ENCODE data around the gene EML6. TPM values are rescaled to one million over a fixed set of nuclear protein-coding genes. Genes with fewer than 3 reads are reported as not detected.
"Not testable (repeated sequence)": the region's sequence is repeated elsewhere in the genome, so short reads cannot be mapped to it uniquely, and the experiment has no call there.

The EML6 gene
- total RNA-seq, 1 experiment from 2014 or later: not detected

DNA sequence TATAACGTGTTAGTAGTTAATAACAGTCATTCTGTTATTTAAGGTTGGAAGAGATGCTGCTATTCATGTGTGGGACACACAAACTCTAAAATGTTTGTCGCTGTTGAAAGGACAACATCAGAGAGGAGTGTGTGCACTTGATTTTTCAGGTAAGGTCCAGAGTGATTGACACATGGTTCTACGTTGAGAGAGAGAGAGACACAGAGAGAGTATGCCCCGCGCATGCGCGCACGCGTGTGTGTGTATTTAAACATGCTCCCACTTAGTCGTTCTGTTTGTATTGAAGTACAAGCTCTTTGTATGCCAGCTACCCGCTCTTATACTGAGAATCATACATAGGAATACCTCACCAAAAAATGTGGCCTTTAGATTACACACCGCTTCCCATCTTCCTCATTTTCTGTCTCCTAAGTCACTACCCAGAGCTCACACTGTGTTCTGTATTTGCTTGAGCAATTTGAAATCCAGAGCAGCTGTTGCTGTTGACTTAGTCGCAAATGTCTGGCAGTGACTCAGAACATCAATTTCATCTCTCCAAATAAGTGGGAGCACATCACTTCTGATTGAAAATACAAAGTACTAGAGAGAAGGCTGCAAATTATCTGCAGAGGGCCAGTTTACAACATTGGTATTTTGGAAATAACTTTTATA is 148.1 kb downstream of the EML6 start:
- DNase-seq: no peak

DNA sequence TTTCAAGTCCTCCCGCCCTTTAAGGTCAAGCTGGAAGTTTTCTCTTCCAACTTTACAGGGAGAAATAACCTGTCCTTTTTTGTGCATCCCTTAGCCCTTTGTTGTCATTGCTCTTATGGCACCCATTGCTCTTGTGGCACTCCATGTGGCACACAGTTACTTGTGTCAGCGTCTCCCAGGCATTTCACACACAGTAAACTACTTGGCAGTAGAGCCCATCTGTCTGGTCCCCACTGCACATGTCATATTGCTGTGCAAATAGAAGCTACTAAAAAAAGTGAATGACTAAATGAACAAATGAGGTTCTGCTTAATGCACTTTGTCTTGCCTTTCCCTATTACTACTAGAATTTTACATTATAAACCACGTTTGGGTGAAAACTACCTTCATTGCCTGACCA is 149.3 kb downstream of the EML6 start:
- Histone ChIP-seq H3K4me3 (no peak overlapping the region), H3K36me3 (no peaks in the 10 kb centered on the region), H3K9me3 (no peaks in the 10 kb centered on the region), H3K27me3 (no peaks in the 10 kb centered on the region)
- DNase-seq: no peak

More for the DNA sequence above, 148.1 kb downstream of the EML6 start:
- H3K36me3 ChIP-seq: no peaks in the 10 kb centered on the region
- H3K4me3 ChIP-seq: no peak overlapping the region
- no peaks in the 10 kb centered on the region for H3K27me3 ChIP-seq
- H3K9me3 ChIP-seq: no peaks in the 10 kb centered on the region

DNA sequence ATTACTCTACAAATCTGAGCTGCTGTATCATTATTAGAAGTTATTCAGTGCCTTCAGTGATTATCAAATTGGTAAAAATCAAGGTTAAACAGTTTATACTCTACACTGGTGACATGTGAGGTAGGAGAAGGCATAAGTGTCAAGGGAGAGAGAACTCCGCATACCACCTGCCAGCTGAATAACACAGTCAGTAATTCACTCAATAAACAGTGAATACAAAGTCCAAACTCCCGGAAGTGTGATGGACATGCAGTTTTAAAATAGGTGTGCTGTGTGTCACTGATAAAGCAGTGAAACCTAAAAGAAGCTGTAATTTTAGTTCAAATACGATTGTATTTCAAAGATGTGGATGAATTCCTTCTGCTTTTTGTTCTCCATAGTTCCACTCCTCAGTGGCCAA is 149.8 kb downstream of the EML6 start:
- not testable (repeated sequence) for H3K4me3 ChIP-seq, H3K9me3 ChIP-seq, H3K27me3 ChIP-seq, DNase-seq, H3K36me3 ChIP-seq

DNA sequence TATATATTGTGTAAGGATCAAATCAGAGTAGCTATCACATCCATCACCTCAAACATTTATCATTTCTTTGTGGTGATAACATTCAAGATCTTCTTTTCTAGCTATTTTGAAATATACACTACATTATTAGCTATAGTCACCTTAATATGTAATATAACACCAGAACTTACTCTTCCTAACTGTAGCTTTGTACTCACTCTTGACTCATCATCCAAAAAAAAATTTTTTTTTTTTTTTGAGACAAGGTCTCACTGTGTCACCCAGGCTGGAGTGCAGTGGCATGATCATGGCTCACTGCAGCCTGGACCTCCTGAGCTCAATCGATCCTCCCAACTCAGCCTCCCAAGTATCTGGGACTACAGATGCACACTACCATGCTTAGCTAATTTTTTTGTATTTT is 153.3 kb downstream of the EML6 start:
- Histone ChIP-seq H3K27me3 (no peaks in the 10 kb centered on the region), H3K36me3 (no peaks in the 10 kb centered on the region), H3K9me3 (no peaks in the 10 kb centered on the region), H3K4me3 (no peak overlapping the region)
- no peak for DNase-seq

DNA sequence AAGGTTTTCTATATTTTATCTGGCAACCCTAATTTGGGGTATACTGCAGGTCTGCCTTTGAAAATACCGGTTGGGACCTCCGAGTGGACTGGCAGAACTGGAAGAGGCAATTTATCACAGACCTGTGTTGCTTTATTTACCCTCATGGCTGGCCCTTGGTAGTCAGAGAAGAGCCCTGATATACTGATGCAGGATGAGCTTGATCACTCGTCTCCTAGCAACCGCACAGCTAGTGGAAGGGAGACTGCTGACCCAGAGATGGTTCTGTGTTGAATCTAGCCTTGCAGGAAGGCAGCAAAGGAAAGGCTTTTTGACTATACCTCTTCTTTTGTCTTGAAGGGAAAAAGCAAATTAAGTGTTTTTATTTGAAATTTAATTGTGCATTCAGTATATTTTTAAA is 154.7 kb downstream of the EML6 start:
- no peaks in the 10 kb centered on the region for H3K27me3 ChIP-seq
- no peaks in the 10 kb centered on the region for H3K9me3 ChIP-seq
- no peaks in the 10 kb centered on the region for H3K36me3 ChIP-seq
- no peak overlapping the region for H3K4me3 ChIP-seq
- no peak for DNase-seq

DNA sequence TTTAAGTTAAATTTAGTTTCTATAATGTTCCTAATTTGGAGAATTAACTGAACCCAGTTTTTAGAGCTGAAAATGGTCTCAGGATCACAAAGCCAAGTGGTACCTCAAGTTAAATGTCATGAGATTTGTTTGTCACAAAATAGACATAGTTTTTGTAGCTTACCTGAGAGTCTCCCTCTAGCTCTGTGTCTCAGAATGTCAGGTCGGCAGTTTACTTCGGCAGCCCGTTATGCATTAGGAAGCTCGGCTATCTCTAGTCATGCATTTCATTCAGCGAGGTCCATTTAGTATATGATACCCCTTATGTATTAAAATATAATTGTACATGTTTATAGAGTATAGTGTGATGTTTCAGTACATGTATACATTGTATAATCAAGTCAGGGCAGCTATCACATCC is 155.6 kb downstream of the EML6 start:
- H3K36me3 ChIP-seq: no peaks in the 10 kb centered on the region
- H3K9me3 ChIP-seq: no peaks in the 10 kb centered on the region
- no peak for DNase-seq
- no peak overlapping the region for H3K4me3 ChIP-seq
- H3K27me3 ChIP-seq: no peaks in the 10 kb centered on the region

DNA sequence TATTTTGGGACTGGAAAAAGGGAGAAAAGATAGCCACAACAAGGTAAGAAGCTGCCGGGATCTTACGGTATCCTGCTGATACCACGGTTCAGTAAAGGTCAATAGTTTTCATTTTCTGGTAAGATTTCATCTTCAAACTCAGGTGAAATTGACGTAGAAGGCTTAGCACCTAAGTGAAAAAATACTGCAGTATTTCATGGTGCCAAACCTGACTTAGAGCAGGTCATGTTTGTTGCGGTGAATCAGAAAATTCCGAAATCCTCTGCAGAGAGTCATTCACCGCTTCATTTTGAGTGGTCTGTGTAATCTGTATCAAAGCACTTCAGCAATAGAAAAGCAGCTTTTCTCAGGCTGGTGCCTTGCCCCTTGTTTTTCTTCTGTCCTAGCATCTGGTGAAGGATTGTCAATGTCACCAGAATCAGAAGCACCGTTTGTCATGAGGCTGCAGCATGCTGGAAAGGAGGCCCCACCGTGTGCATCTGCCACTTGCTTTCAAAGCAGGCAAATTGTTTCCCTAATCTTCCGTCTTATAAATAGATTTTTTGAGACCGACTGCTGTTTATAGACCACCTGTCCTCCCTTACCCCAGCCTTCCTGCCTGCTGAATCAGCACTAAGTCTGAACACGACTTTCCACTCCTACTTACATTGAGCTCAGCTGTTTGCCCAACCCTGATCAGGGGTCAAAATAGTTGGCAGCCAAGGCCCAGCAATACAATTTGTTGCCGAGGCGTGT is 156.3 kb downstream of the EML6 start:
- no peaks in the 10 kb centered on the region for H3K9me3 ChIP-seq

DNA sequence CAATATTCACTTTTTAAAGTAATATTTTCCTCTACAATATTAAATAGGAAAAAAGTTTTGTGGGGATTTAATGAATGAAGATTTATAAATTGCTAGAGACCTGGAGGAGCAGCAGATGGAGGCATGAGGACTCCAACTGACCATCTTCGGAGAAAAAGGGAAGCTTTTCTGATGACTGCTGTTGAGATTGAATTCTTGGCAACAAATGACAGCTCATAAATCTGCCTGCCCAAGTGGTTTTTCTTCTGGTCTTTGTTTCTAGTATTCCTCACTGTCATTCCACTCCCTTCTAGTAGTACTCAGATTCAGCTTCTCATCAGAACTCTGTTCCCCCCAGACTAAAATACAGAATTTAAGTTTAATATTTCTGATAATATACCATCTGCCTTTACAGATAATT is 157.0 kb downstream of the EML6 start:
- no peaks in the 10 kb centered on the region for H3K36me3 ChIP-seq
- H3K27me3 ChIP-seq: no peaks in the 10 kb centered on the region
- no peak for DNase-seq
- no peaks in the 10 kb centered on the region for H3K9me3 ChIP-seq
- no peak overlapping the region for H3K4me3 ChIP-seq

More for the DNA sequence above, 156.3 kb downstream of the EML6 start:
- no peak for DNase-seq
- Histone ChIP-seq H3K36me3 (no peaks in the 10 kb centered on the region), H3K4me3 (no peak overlapping the region), H3K27me3 (no peaks in the 10 kb centered on the region)

DNA sequence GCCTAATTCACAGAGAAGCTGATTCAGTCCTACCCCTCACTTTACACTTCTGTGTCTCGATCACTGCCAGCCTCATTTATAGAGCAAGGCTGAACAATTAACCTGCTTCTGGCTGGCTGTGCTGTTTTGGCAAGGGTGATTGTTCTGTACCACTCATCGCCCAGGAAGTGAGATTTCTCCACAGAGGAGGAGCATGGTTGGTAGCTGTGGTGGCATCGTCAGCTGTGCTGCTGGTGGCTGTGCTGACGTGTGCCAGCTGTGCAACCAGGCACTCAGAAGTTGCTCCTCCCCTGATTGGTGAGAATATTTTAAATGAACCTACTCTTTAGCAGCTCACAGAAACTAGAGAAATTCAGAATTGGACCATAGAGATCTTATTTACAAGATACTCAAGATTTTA is 158.3 kb downstream of the EML6 start:
- Histone ChIP-seq H3K9me3 (no peaks in the 10 kb centered on the region), H3K27me3 (no peaks in the 10 kb centered on the region), H3K36me3 (no peaks in the 10 kb centered on the region), H3K4me3 (no peak overlapping the region)
- DNase-seq: no peak

DNA sequence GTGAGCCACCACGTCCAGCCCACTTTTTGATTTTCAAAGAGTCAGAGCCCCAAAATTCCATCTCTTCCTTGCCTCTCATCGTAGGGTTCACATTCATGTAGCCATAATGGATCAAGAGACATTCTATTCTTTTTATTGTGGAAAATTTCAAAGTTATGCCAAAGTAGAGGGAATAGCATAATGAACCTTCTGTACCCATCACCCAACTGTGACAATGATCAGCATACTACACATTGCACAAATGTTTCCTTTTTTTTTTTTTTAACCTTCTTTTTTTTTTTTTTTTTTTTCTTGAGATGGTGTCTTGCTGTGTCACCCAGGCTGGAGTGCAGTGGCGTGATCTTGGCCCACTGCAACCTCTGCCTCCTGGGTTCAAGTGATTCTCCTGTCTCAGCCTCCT is 162.4 kb downstream of the EML6 start:
- no peaks in the 10 kb centered on the region for H3K9me3 ChIP-seq
- no peaks in the 10 kb centered on the region for H3K36me3 ChIP-seq
- no peaks in the 10 kb centered on the region for H3K27me3 ChIP-seq
- H3K4me3 ChIP-seq: no peak overlapping the region
- DNase-seq: no peak

DNA sequence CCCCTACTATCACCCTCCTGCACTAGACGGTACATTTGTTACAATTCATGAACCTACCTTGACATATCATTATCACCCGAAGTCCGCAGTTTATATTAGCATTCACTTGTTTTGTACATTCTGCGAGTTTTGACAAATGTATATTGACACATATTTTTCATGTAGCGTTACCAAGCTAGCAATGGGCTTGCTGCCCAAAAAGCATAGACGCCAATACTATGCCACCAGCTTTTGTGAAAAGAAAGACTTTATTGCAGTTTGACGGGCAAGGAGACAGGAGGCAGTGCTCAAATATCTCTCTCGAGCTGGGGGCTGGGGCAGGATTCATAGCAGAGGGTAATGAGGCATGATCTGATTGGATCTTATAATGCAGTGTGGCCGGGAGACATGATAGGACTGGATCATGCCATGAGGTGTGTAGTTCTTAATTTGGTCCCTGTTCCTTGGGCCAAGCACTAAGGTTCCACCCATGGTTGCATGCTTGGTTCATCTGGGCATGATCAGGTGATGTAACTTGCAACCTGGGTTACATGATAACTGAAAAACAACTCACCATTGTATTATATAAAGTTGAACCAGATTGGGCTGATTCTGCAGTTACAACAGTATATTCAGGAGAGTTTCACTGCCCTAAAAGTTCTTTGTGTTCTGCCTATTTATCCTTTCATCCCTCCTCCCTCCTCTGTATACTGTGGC is 164.5 kb downstream of the EML6 start:
- H3K36me3 ChIP-seq: no peaks in the 10 kb centered on the region
- no peak for DNase-seq
- no peaks in the 10 kb centered on the region for H3K27me3 ChIP-seq
- no peaks in the 10 kb centered on the region for H3K9me3 ChIP-seq
- H3K4me3 ChIP-seq: no peak overlapping the region

DNA sequence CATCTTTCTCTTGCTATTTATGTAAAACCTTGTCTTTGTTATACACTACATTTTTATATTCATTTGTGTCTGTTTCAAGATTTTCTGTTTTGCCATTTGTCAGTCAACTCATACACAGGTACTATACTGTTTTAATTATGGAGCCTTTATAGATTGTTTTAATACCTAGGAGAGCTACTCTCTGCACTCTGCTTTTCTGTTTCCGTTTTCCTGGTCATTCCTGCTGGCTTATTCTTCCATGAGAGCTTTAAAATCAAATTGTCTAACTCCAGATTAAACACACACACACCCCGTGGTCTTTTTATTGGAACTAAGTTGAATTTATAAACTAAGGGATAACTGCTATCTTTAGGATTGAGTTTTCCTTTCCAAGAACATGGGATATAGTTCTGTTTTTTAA is 165.6 kb downstream of the EML6 start:
- no peaks in the 10 kb centered on the region for H3K36me3 ChIP-seq
- H3K27me3 ChIP-seq: no peaks in the 10 kb centered on the region
- no peak overlapping the region for H3K4me3 ChIP-seq
- DNase-seq: no peak
- no peaks in the 10 kb centered on the region for H3K9me3 ChIP-seq

DNA sequence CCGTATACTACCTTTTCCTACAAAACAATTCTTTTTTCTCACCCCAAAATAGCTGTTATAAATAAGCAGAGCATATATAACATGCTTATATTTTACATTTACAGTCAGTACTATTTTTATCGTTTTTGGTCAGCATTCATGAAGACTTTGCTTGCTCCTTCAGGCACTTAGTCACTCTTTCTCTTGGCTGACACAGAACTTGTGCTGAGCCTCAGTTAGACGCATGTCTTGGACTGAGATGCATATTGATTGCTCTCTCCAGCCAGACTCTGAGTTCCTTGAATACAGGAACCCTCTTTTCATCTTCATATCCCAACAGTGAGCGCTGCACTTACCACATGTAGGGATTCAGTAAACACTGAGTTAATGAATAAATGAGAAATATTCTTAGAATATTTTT is 168.4 kb downstream of the EML6 start:
- H3K9me3 ChIP-seq: no peaks in the 10 kb centered on the region; the same call in none of the 2 replicates
- H3K27me3 ChIP-seq: no peaks in the 10 kb centered on the region
- H3K4me3 ChIP-seq: no peak overlapping the region
- DNase-seq: peak; percentile 19
- H3K36me3 ChIP-seq: no peaks in the 10 kb centered on the region

DNA sequence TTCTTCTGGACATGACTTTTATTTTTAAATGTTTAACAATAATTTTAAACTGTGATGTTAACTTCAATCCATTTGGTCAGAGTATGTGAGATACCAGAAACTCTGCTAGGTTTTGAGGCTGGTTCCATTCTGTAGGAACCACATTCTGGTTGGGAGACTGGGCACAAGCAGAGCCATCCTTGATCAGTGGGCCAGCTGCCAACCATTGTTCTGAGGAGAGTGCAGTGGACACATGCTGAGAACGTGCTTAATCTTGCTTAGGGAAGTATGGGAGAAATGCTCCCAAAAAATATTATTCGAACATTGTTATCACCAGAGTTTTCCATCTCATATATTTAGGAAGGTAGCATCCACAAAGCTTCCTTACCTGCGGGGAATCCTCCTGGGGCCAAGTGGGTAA is 171.0 kb downstream of the EML6 start:
- H3K36me3 ChIP-seq: no peaks in the 10 kb centered on the region
- no peak overlapping the region for H3K4me3 ChIP-seq
- H3K9me3 ChIP-seq: no peaks in the 10 kb centered on the region; the same call in none of the 2 replicates
- no peaks in the 10 kb centered on the region for H3K27me3 ChIP-seq
- DNase-seq: no peak

DNA sequence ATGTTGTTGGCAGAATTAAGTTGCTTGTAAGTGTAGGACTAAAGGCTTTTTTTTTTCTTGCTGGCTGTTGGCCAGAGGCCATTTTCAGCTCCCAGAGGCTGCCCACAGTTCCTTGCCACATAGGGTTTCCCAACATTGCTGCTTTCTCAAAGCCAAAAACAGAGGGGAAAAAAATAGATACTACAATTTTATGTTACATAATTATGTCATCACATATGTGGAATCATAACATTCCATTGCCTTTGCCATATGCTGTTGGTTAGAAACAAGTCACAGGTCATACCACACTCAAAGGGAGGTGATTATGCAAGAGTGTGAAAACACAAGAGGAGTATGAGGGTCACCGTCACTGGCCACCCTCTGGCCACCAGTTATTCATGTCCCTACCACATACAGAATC is 172.3 kb downstream of the EML6 start:
- H3K36me3 ChIP-seq: no peaks in the 10 kb centered on the region

DNA sequence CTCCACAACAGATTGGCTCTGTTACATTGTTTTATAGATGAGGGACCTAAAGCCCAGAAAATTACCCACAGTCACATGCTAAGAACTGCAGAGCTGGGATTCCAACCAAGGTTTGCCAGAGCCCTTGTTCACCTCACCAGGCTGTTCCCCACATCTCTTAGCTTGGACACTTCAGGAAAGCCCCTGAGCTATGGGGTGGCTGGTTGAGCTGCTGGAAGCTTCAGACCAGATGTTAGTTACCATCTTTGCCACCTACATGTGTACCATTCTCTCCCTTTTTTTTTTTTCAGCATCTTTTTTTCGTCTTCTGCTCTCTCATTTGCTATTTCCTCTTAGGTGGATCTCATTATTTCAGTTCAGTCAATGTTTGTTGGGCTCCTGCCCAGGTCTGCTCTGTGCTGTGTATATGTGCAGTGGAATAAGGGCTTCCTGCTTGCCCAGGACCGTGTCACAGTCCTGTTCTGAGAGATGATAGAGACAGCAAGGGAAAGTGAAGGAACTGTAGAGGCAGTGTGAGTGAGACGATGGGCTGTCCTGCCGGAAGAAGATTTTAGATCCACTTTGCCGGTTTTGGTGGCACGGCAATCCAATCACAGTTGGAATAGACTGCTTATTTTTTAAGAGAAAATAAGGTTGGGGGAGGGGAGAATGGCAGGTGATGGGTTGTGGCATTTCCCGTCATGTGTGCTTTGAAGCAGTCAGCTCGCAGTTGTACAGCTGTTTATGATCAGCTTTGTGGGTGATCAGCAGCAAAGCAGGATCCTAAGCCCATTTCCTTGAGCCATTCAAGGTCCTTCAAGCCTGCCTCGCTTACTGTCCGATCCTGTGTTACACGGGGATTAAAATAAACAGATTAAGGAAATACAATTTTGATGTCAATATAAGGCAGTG is 174.2 kb downstream of the EML6 start:
- H3K27me3 ChIP-seq: no peaks in the 10 kb centered on the region
- no peak overlapping the region for H3K4me3 ChIP-seq
- no peak for DNase-seq
- no peaks in the 10 kb centered on the region; the same call in none of the 2 replicates for H3K9me3 ChIP-seq
- H3K36me3 ChIP-seq: no peaks in the 10 kb centered on the region

More for the DNA sequence above, 172.3 kb downstream of the EML6 start:
- Histone ChIP-seq H3K4me3 (no peak overlapping the region), H3K27me3 (no peaks in the 10 kb centered on the region), H3K9me3 (no peaks in the 10 kb centered on the region; the same call in none of the 2 replicates)
- DNase-seq: no peak
